HEK293 (cell line): ENCODE data around the gene TMX2.
A peak's percentile ranks its signal among the peaks of the same experiment; 100 is the strongest.

ENCODE experiments used
- GLIS1 ChIP-seq: fragments of 450-650 bp; formaldehyde crosslinking; IDR thresholded peaks from 2 replicates; pipeline ENCODE4 v1.5.1; 2016; ENCODE audit warnings: missing biosample characterization, missing genetic modification characterization
- KLF9 ChIP-seq: fragments of 450-650 bp; formaldehyde crosslinking; IDR thresholded peaks from 2 replicates; pipeline ENCODE4 v1.5.1; 2016; ENCODE audit warnings: missing biosample characterization, missing genetic modification characterization, low read depth
- SP2 ChIP-seq: fragments of 450-650 bp; formaldehyde crosslinking; IDR thresholded peaks from 2 replicates; pipeline ENCODE4 v1.5.1; 2016; ENCODE audit warnings: missing biosample characterization, missing genetic modification characterization
- ZNF184 ChIP-seq: fragments of 450-650 bp; IDR thresholded peaks from 2 replicates; pipeline ENCODE4 v1.5.1; 2018; ENCODE audit warnings: missing biosample characterization, mild to moderate bottlenecking, missing genetic modification characterization
- ZNF350 ChIP-seq: fragments of 450-650 bp; formaldehyde crosslinking; IDR thresholded peaks from 2 replicates; pipeline ENCODE4 v1.5.0; 2017; ENCODE audit warnings: missing biosample characterization, mild to moderate bottlenecking, missing genetic modification characterization
- ZNF610 ChIP-seq: fragments of 450-650 bp; formaldehyde crosslinking; IDR thresholded peaks from 2 replicates; pipeline ENCODE4 v1.5.1; 2016; ENCODE audit warnings: missing biosample characterization, missing genetic modification characterization, borderline replicate concordance
- ZNF660 ChIP-seq: fragments of 450-650 bp; IDR thresholded peaks from 2 replicates; pipeline ENCODE4 v1.5.1; 2018; ENCODE audit warnings: missing biosample characterization, mild to moderate bottlenecking, missing genetic modification characterization
- TF ChIP-seq, protein P1 (sequence below): fragments of 450-650 bp; formaldehyde crosslinking; IDR thresholded peaks from 2 replicates; pipeline ENCODE4 v1.5.1; 2016; ENCODE audit warnings: missing biosample characterization, missing genetic modification characterization
- TF ChIP-seq, protein P2 (sequence below): fragments of 450-650 bp; formaldehyde crosslinking; IDR thresholded peaks from 2 replicates; pipeline ENCODE4 v1.5.1; 2016; ENCODE audit warnings: missing biosample characterization, missing genetic modification characterization, borderline replicate concordance

GRCh38 chr11:57741132-57742086 lies 29.0 kb downstream of the TMX2 start, which contains the start of gene SELENOH:
- TF ChIP-seq ZNF660 = peak; percentile 98; the same call in 1 of the 2 replicates
- TF ChIP-seq, protein P1, sequence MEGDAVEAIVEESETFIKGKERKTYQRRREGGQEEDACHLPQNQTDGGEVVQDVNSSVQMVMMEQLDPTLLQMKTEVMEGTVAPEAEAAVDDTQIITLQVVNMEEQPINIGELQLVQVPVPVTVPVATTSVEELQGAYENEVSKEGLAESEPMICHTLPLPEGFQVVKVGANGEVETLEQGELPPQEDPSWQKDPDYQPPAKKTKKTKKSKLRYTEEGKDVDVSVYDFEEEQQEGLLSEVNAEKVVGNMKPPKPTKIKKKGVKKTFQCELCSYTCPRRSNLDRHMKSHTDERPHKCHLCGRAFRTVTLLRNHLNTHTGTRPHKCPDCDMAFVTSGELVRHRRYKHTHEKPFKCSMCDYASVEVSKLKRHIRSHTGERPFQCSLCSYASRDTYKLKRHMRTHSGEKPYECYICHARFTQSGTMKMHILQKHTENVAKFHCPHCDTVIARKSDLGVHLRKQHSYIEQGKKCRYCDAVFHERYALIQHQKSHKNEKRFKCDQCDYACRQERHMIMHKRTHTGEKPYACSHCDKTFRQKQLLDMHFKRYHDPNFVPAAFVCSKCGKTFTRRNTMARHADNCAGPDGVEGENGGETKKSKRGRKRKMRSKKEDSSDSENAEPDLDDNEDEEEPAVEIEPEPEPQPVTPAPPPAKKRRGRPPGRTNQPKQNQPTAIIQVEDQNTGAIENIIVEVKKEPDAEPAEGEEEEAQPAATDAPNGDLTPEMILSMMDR (tag by site-specific recombination) = no peak
- no peak for TF ChIP-seq ZNF184 (tag by site-specific recombination)
- TF ChIP-seq ZNF350 (tag by site-specific recombination) = no peak
- TF ChIP-seq ZNF610 = peak; percentile 85; the same call in 1 of the 2 replicates
- TF ChIP-seq KLF9 (tag by site-specific recombination) = peak; percentile 84
- TF ChIP-seq, protein P2, sequence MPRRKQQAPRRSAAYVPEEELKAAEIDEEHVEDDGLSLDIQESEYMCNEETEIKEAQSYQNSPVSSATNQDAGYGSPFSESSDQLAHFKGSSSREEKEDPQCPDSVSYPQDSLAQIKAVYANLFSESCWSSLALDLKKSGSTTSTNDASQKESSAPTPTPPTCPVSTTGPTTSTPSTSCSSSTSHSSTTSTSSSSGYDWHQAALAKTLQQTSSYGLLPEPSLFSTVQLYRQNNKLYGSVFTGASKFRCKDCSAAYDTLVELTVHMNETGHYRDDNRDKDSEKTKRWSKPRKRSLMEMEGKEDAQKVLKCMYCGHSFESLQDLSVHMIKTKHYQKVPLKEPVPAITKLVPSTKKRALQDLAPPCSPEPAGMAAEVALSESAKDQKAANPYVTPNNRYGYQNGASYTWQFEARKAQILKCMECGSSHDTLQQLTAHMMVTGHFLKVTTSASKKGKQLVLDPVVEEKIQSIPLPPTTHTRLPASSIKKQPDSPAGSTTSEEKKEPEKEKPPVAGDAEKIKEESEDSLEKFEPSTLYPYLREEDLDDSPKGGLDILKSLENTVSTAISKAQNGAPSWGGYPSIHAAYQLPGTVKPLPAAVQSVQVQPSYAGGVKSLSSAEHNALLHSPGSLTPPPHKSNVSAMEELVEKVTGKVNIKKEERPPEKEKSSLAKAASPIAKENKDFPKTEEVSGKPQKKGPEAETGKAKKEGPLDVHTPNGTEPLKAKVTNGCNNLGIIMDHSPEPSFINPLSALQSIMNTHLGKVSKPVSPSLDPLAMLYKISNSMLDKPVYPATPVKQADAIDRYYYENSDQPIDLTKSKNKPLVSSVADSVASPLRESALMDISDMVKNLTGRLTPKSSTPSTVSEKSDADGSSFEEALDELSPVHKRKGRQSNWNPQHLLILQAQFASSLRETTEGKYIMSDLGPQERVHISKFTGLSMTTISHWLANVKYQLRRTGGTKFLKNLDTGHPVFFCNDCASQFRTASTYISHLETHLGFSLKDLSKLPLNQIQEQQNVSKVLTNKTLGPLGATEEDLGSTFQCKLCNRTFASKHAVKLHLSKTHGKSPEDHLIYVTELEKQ (tag by site-specific recombination) = no peak
- TF ChIP-seq GLIS1 = peak; percentile 36
- TF ChIP-seq SP2 (tag by site-specific recombination) = peak; percentile 95
